ENCODE measurements around the gene OR5H14. TPM values are rescaled to one million over a fixed set of nuclear protein-coding genes. Genes with fewer than 3 reads are reported as not detected.

OR5H14 gene
- total RNA-seq, 2 experiments from 2014 or later: not detected

- CTCF ChIA-PET (ENCODE audit: unreplicated experiment): no interaction called here
- no peak for DNase-seq (ENCODE audit: low spot score)
- intact Hi-C loops (cut with micrococcal nuclease; ENCODE audit: unreplicated experiment): no loop called here
Measured at GRCh38 chr3:98109807-98110549, 37.3 kb upstream of the OR5H14 start.

GRCh38 chr3:98110550-98110908 is 36.8 kb upstream of the OR5H14 start:
- no peak for DNase-seq (ENCODE audit: low spot score)
- Histone ChIP-seq H3K79me2 (ENCODE audit: insufficient read depth, low read depth, low read length) (no peaks in the 10 kb centered on the region), H3K4me1 (ENCODE audit: insufficient read depth, low read length, poor library complexity, severe bottlenecking) (no peaks in the 10 kb centered on the region), H3K27ac (ENCODE audit: low read depth, low read length, poor library complexity, severe bottlenecking) (no peak overlapping the region), H3K9me3 (ENCODE audit: low read length) (no peaks in the 10 kb centered on the region), H2AFZ (ENCODE audit: low read length) (no peak overlapping the region), H3K36me3 (ENCODE audit: insufficient read depth, low read length) (no peaks in the 10 kb centered on the region), H4K20me1 (ENCODE audit: insufficient read depth, low read length) (no peaks in the 10 kb centered on the region), H3K9me2 (ENCODE audit: insufficient read depth, low read length) (no peaks in the 10 kb centered on the region), H3K4me3 (ENCODE audit: low read depth, low read length, poor library complexity, severe bottlenecking) (no peak overlapping the region), H3K4me2 (ENCODE audit: low read length) (no peak overlapping the region)
- ChIA-PET CTCF (ENCODE audit: unreplicated experiment) (no interaction called here), POLR2A (interaction anchor here (0.6 to 1.3 kb wide), 3 partner anchors 17 to 194 kb away, joined by 3 to 5 read pairs (median 4); no protein-coding TSS in a partner anchor)
- TF ChIP-seq EZH2phosphoT487 (IDR thresholded peaks at IDR 0.05; ENCODE audit: borderline replicate concordance, low read depth, low read length): no peak
- TF ChIP-seq CTCF (conservative IDR thresholded peaks at IDR 0.05; ENCODE audit: low read length): no peak
- intact Hi-C loops (cut with micrococcal nuclease; ENCODE audit: unreplicated experiment): no loop called here
- BruUV-seq (replicated peaks): no TSS peak

More at GRCh38 chr3:98109807-98110549, 37.3 kb upstream of the OR5H14 start:
- no peak overlapping the region for H3K27ac ChIP-seq (ENCODE audit: low read depth, low read length, poor library complexity, severe bottlenecking)
- H3K9me2 ChIP-seq (ENCODE audit: insufficient read depth, low read length): no peaks in the 10 kb centered on the region
- H3K9me3 ChIP-seq (ENCODE audit: low read length): no peaks in the 10 kb centered on the region
- no peaks in the 10 kb centered on the region for H4K20me1 ChIP-seq (ENCODE audit: insufficient read depth, low read length)
- H3K4me1 ChIP-seq (ENCODE audit: insufficient read depth, low read length, poor library complexity, severe bottlenecking): no peaks in the 10 kb centered on the region
- TF ChIP-seq CTCF (conservative IDR thresholded peaks at IDR 0.05; ENCODE audit: low read length) (no peak), EZH2phosphoT487 (IDR thresholded peaks at IDR 0.05; ENCODE audit: borderline replicate concordance, low read depth, low read length) (no peak)
- no peaks in the 10 kb centered on the region for H3K36me3 ChIP-seq (ENCODE audit: insufficient read depth, low read length)
- H3K4me3 ChIP-seq (ENCODE audit: low read depth, low read length, poor library complexity, severe bottlenecking): no peak overlapping the region
- H2AFZ ChIP-seq (ENCODE audit: low read length): no peak overlapping the region
- H3K79me2 ChIP-seq (ENCODE audit: insufficient read depth, low read depth, low read length): no peaks in the 10 kb centered on the region
- BruUV-seq (replicated peaks): no TSS peak
- no peak overlapping the region for H3K4me2 ChIP-seq (ENCODE audit: low read length)
- POLR2A ChIA-PET: interaction anchor here (0.6 kb wide), 1 partner anchor 17 kb away, joined by 5 read pairs; no protein-coding TSS in a partner anchor

DNA sequence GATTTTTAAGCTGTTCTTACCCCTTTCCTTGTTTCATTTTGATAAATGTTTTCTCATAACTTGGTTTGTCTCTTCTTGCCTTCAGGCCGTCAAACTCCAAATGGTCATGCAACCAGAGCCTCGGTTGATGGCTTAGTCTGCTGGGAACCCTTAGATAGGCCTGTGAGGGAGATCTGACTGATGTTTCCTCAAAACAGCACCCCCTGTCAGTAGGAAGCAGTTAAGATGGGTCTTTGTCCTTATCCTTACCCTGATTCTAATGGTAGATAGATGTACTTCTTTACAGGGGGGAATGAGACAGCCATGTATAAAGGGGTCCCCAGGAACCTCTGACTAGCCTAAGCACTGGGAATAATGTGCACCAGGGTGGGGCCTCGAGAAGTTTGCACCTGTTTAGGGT is 33.0 kb upstream of the OR5H14 start:
- no peaks in the 10 kb centered on the region for H3K9me3 ChIP-seq (ENCODE audit: low read length)
- no peak overlapping the region for H3K27ac ChIP-seq (ENCODE audit: low read depth, low read length, poor library complexity, severe bottlenecking)
- no peak for DNase-seq (ENCODE audit: low spot score)
- H3K9me2 ChIP-seq (ENCODE audit: insufficient read depth, low read length): no peaks in the 10 kb centered on the region
- H3K4me1 ChIP-seq (ENCODE audit: insufficient read depth, low read length, poor library complexity, severe bottlenecking): no peaks in the 10 kb centered on the region
- CTCF ChIA-PET (ENCODE audit: unreplicated experiment): no interaction called here
- POLR2A ChIA-PET: no interaction called here
- H3K36me3 ChIP-seq (ENCODE audit: insufficient read depth, low read length): no peaks in the 10 kb centered on the region
- H4K20me1 ChIP-seq (ENCODE audit: insufficient read depth, low read length): no peaks in the 10 kb centered on the region
- intact Hi-C loops (cut with micrococcal nuclease; ENCODE audit: unreplicated experiment): no loop called here
- BruUV-seq (replicated peaks): no TSS peak
- no peak overlapping the region for H2AFZ ChIP-seq (ENCODE audit: low read length)
- H3K4me3 ChIP-seq (ENCODE audit: low read depth, low read length, poor library complexity, severe bottlenecking): no peak overlapping the region
- TF ChIP-seq CTCF (conservative IDR thresholded peaks at IDR 0.05; ENCODE audit: low read length) (0 out of 2 replicates have a peak, but pooled peaks have one; percentile 34), EZH2phosphoT487 (IDR thresholded peaks at IDR 0.05; ENCODE audit: borderline replicate concordance, low read depth, low read length) (no peak)
- H3K79me2 ChIP-seq (ENCODE audit: insufficient read depth, low read depth, low read length): no peaks in the 10 kb centered on the region
- no peak overlapping the region for H3K4me2 ChIP-seq (ENCODE audit: low read length)

All from OCI-LY7 (cell line).